Stimulated activated naive CD4-positive, alpha-beta T cell treated with Interleukin-2 at 50 U/mL for 16 hours (primary cell): ENCODE data around the gene FMNL3.

Experiments used
- DNase-seq: peaks from one replicate; lab custom pipeline; 2025; lab: John Stamatoyannopoulos, UW

Gene FMNL3

GRCh38 chr12:49708851-49709250 lies 1.6 kb upstream of the FMNL3 start:
- no peak for DNase-seq

GRCh38 chr12:49707812-49708147 lies 575 bp upstream of the FMNL3 start:
- no peak for DNase-seq

- no peak for DNase-seq
Observed at GRCh38 chr12:49706351-49707127, 666 bp downstream of the FMNL3 start.

- no peak for DNase-seq
Observed at GRCh38 chr12:49705479-49706134, 1.6 kb downstream of the FMNL3 start.

GRCh38 chr12:49703647-49704137 lies 3.5 kb downstream of the FMNL3 start:
- DNase-seq, result peak; percentile 23

GRCh38 chr12:49702676-49703215 lies 4.5 kb downstream of the FMNL3 start:
- DNase-seq, result no peak

- DNase-seq, result no peak
Observed at GRCh38 chr12:49702009-49702408, 5.2 kb downstream of the FMNL3 start.

- DNase-seq, result peak; percentile 45
Observed at GRCh38 chr12:49698619-49699545, 8.3 kb downstream of the FMNL3 start.

GRCh38 chr12:49697808-49698207 lies 9.4 kb downstream of the FMNL3 start:
- DNase-seq, result no peak

- no peak for DNase-seq
Observed at GRCh38 chr12:49696723-49697122, 10.5 kb downstream of the FMNL3 start.

GRCh38 chr12:49693931-49694444 lies 13.2 kb downstream of the FMNL3 start:
- DNase-seq, result no peak

GRCh38 chr12:49692851-49693250 lies 14.4 kb downstream of the FMNL3 start:
- no peak for DNase-seq

- no peak for DNase-seq
Observed at GRCh38 chr12:49689785-49690184, 17.4 kb downstream of the FMNL3 start.

GRCh38 chr12:49689237-49689636 lies 18.0 kb downstream of the FMNL3 start:
- DNase-seq, result no peak

GRCh38 chr12:49687941-49688340 lies 19.3 kb downstream of the FMNL3 start:
- DNase-seq, result no peak

- no peak for DNase-seq
Observed at GRCh38 chr12:49684310-49684854, 22.8 kb downstream of the FMNL3 start.

- DNase-seq, result no peak
Observed at GRCh38 chr12:49683599-49684309, 23.5 kb downstream of the FMNL3 start.

GRCh38 chr12:49680075-49680474 lies 27.1 kb downstream of the FMNL3 start:
- no peak for DNase-seq

- DNase-seq, result no peak
Observed at GRCh38 chr12:49678711-49679110, 28.5 kb downstream of the FMNL3 start.

- no peak for DNase-seq
Observed at GRCh38 chr12:49675137-49675536, 32.1 kb downstream of the FMNL3 start.
